ENCODE data around the gene ADAMTS3.
A peak's percentile ranks its signal among the peaks of the same experiment; 100 is the strongest.

Gene ADAMTS3

DNA sequence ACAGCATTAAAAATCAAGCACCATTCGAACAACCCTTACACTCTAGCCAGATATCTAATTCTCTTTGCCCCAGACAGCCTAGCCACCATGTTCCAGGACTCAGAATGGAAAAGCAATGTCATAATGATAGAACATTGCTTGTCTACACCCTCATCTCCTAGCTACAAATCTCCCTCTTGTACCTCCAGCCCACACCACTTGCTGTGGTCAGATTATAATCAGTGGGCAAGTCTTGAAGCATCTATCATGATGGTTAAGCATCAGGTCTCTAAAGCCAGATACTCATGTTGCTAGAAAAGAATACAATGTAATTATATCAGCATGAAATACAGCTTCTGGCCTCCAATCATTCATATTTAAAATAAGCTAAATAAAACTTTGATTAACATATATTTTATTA is 268.9 kb downstream of the ADAMTS3 start:
- Histone ChIP-seq H2BK15ac (ENCODE audit: low read depth, poor library complexity, severe bottlenecking) (no peak overlapping the region), H3K9me3 (ENCODE audit: control insufficient read depth, low read length) (no peaks in the 10 kb centered on the region), H3K79me1 (replicated peaks; ENCODE audit: low read length, poor library complexity, severe bottlenecking) (no peaks in the 10 kb centered on the region), H3K27ac (ENCODE audit: low read length, poor library complexity, severe bottlenecking) (no peak overlapping the region), H3K18ac (ENCODE audit: low read depth in 1 of 2, low read length in 2 of 2) (no peak overlapping the region), H3K27me3 (ENCODE audit: control insufficient read depth in 1 of 2, insufficient read depth in 1 of 2, low read length in 2 of 2) (no peaks in the 10 kb centered on the region), H4K8ac (ENCODE audit: low read length) (no peak overlapping the region), H3K23ac (ENCODE audit: low read length in 2 of 2) (no peak overlapping the region), H4K91ac (ENCODE audit: low read length) (no peak overlapping the region), H2BK5ac (ENCODE audit: low read depth, low read length, poor library complexity, severe bottlenecking) (no peak overlapping the region), H3K9ac (ENCODE audit: low read length) (no peak overlapping the region), H3K4me2 (ENCODE audit: low read length, poor library complexity, severe bottlenecking) (no peak overlapping the region), H2AFZ (ENCODE audit: low read depth, low read length) (no peak overlapping the region), H3K4me3 (ENCODE audit: insufficient read depth in 1 of 2, low read depth in 1 of 2, low read length in 2 of 2) (no peak overlapping the region), H2BK120ac (ENCODE audit: low read depth, low read length) (no peak overlapping the region), H2BK12ac (ENCODE audit: low read length in 2 of 2) (no peak overlapping the region), H3K14ac (ENCODE audit: low read length in 2 of 2) (no peak overlapping the region), H3K4ac (ENCODE audit: low read depth in 1 of 2, low read length in 2 of 2) (no peak overlapping the region), H3K4me1 (ENCODE audit: control insufficient read depth, insufficient read depth, low read depth, low read length) (peaks cover 2% of the 10 kb centered on the region), H3K36me3 (ENCODE audit: control insufficient read depth in 1 of 2, insufficient read depth in 2 of 2, low read depth in 1 of 2, low read length in 2 of 2) (no peaks in the 10 kb centered on the region), H2AK5ac (ENCODE audit: low read length, severe bottlenecking) (no peak overlapping the region)
- 85% methylated on average over 1 of the region's 1 CpG for WGBS
- DNase-seq, result no peak

DNA sequence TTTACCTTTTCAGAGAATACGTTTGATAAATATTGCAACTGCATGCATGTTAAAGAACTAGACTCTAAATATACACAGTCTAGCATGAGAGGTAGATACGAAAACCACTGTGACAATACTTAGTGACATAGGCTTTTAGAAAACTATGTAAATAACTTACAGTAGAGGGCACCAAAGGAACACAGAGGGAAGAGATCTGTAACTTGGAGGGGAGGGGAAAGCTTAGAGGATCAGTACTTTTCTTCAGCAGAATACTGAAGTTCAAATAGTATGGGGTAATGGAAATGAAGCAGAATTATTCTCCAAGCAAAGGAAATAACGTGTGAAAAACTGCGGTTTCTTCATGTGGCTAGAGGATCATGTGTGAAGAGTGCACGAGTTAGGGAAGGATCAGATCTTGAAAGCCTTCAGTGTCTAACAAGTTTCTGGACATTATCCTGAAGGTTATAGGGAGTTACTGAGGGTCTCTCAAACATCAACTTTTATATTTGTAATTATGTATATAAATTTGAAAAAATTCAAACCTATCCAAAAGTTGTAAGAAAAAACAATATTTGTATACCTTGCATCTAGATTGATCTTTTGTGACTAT is 273.0 kb downstream of the ADAMTS3 start:
- DNase-seq, result peak; percentile 58
- no peak overlapping the region for H2AFZ ChIP-seq (ENCODE audit: low read depth, low read length)
- no peak overlapping the region for H3K4ac ChIP-seq (ENCODE audit: low read depth in 1 of 2, low read length in 2 of 2)
- no peak overlapping the region for H2BK5ac ChIP-seq (ENCODE audit: low read depth, low read length, poor library complexity, severe bottlenecking)
- H3K23ac ChIP-seq (ENCODE audit: low read length in 2 of 2), result no peak overlapping the region
- no peak overlapping the region for H2BK15ac ChIP-seq (ENCODE audit: low read depth, poor library complexity, severe bottlenecking)
- no peaks in the 10 kb centered on the region for H3K9me3 ChIP-seq (ENCODE audit: control insufficient read depth, low read length)
- H3K14ac ChIP-seq (ENCODE audit: low read length in 2 of 2), result no peak overlapping the region
- no peak overlapping the region for H4K91ac ChIP-seq (ENCODE audit: low read length)
- H3K18ac ChIP-seq (ENCODE audit: low read depth in 1 of 2, low read length in 2 of 2), result no peak overlapping the region
- no peaks in the 10 kb centered on the region for H3K36me3 ChIP-seq (ENCODE audit: control insufficient read depth in 1 of 2, insufficient read depth in 2 of 2, low read depth in 1 of 2, low read length in 2 of 2)
- no peak overlapping the region for H4K8ac ChIP-seq (ENCODE audit: low read length)
- no peak overlapping the region for H3K27ac ChIP-seq (ENCODE audit: low read length, poor library complexity, severe bottlenecking)
- H3K4me2 ChIP-seq (ENCODE audit: low read length, poor library complexity, severe bottlenecking), result no peak overlapping the region
- H2BK120ac ChIP-seq (ENCODE audit: low read depth, low read length), result no peak overlapping the region
- no peaks in the 10 kb centered on the region for H3K27me3 ChIP-seq (ENCODE audit: control insufficient read depth in 1 of 2, insufficient read depth in 1 of 2, low read length in 2 of 2)
- H3K4me3 ChIP-seq (ENCODE audit: insufficient read depth in 1 of 2, low read depth in 1 of 2, low read length in 2 of 2), result no peak overlapping the region
- 43% methylated on average over 3 of the region's 5 CpGs for WGBS
- H3K9ac ChIP-seq (ENCODE audit: low read length), result no peak overlapping the region
- H3K79me1 ChIP-seq (replicated peaks; ENCODE audit: low read length, poor library complexity, severe bottlenecking), result no peaks in the 10 kb centered on the region
- no peak overlapping the region for H2BK12ac ChIP-seq (ENCODE audit: low read length in 2 of 2)
- H3K4me1 ChIP-seq (ENCODE audit: control insufficient read depth, insufficient read depth, low read depth, low read length), result no peaks in the 10 kb centered on the region
- no peak overlapping the region for H2AK5ac ChIP-seq (ENCODE audit: low read length, severe bottlenecking)

DNA sequence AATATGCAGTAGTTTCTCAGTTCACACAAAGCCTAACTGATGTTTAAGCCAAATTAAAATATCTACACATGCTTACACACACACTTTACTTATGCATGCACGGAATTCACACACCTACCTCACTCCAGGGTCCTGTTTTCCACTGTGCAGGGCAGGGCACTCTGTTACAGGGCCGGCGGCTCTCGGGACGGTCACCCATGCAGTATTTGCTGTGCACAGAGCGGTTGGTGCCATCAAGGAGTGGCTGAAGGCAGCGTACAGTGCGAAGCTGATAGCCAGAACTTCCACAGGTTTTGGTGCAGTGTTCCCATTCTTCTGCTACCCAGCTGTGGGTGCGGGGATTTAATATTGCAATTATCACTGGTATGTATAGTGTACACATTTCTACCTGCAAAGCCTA is 278.3 kb downstream of the ADAMTS3 start:
- 94% methylated on average over 8 of the region's 9 CpGs for WGBS
- H3K27ac ChIP-seq (ENCODE audit: low read length, poor library complexity, severe bottlenecking), result no peak overlapping the region
- no peak overlapping the region for H2BK15ac ChIP-seq (ENCODE audit: low read depth, poor library complexity, severe bottlenecking)

DNA sequence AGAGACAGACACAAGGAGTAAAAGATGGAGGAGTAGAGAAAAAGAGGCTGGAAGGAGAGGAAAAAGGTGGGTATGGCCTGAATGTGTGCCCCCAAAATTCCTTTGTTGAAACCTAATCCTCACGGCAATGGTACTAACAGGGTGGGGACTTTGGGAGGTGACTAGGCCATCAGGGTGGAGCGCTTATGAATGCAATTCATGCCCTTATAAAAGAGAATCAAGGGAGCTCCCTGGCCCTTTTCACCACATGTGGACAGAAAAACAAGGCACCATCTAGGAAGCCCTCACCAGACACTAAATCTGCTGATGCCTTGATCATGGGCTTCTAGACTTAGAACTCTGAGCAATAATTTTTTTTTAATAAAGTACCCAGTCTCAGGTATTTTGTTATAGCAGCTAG is 282.1 kb downstream of the ADAMTS3 start:
- DNase-seq, result no peak
- H4K91ac ChIP-seq (ENCODE audit: low read length), result no peak overlapping the region

More for the DNA sequence above, 278.3 kb downstream of the ADAMTS3 start:
- Histone ChIP-seq H3K27me3 (ENCODE audit: control insufficient read depth in 1 of 2, insufficient read depth in 1 of 2, low read length in 2 of 2) (no peaks in the 10 kb centered on the region), H3K79me1 (replicated peaks; ENCODE audit: low read length, poor library complexity, severe bottlenecking) (no peaks in the 10 kb centered on the region), H3K18ac (ENCODE audit: low read depth in 1 of 2, low read length in 2 of 2) (no peak overlapping the region), H3K4me2 (ENCODE audit: low read length, poor library complexity, severe bottlenecking) (no peak overlapping the region), H2AFZ (ENCODE audit: low read depth, low read length) (no peak overlapping the region), H2BK5ac (ENCODE audit: low read depth, low read length, poor library complexity, severe bottlenecking) (no peak overlapping the region), H3K4ac (ENCODE audit: low read depth in 1 of 2, low read length in 2 of 2) (no peak overlapping the region), H2AK5ac (ENCODE audit: low read length, severe bottlenecking) (no peak overlapping the region), H3K9ac (ENCODE audit: low read length) (no peak overlapping the region), H3K9me3 (ENCODE audit: control insufficient read depth, low read length) (no peaks in the 10 kb centered on the region), H3K4me3 (ENCODE audit: insufficient read depth in 1 of 2, low read depth in 1 of 2, low read length in 2 of 2) (no peak overlapping the region), H3K23ac (ENCODE audit: low read length in 2 of 2) (no peak overlapping the region), H3K14ac (ENCODE audit: low read length in 2 of 2) (peak overlapping the region in 1 of 2 experiments; percentile 62), H2BK12ac (ENCODE audit: low read length in 2 of 2) (no peak overlapping the region), H3K4me1 (ENCODE audit: control insufficient read depth, insufficient read depth, low read depth, low read length) (no peaks in the 10 kb centered on the region), H2BK120ac (ENCODE audit: low read depth, low read length) (no peak overlapping the region), H4K91ac (ENCODE audit: low read length) (no peak overlapping the region), H3K36me3 (ENCODE audit: control insufficient read depth in 1 of 2, insufficient read depth in 2 of 2, low read depth in 1 of 2, low read length in 2 of 2) (peaks cover 0 to 3% of the 10 kb centered on the region in 2 experiments), H4K8ac (ENCODE audit: low read length) (no peak overlapping the region)
- no peak for DNase-seq

More for the DNA sequence above, 282.1 kb downstream of the ADAMTS3 start:
- Histone ChIP-seq H3K4me1 (ENCODE audit: control insufficient read depth, insufficient read depth, low read depth, low read length) (no peaks in the 10 kb centered on the region), H3K14ac (ENCODE audit: low read length in 2 of 2) (no peak overlapping the region), H3K36me3 (ENCODE audit: control insufficient read depth in 1 of 2, insufficient read depth in 2 of 2, low read depth in 1 of 2, low read length in 2 of 2) (peaks cover 0 to 3% of the 10 kb centered on the region in 2 experiments), H2BK120ac (ENCODE audit: low read depth, low read length) (no peak overlapping the region), H3K79me1 (replicated peaks; ENCODE audit: low read length, poor library complexity, severe bottlenecking) (no peaks in the 10 kb centered on the region), H2BK12ac (ENCODE audit: low read length in 2 of 2) (no peak overlapping the region), H3K18ac (ENCODE audit: low read depth in 1 of 2, low read length in 2 of 2) (no peak overlapping the region), H3K4me2 (ENCODE audit: low read length, poor library complexity, severe bottlenecking) (no peak overlapping the region), H4K8ac (ENCODE audit: low read length) (no peak overlapping the region), H3K9me3 (ENCODE audit: control insufficient read depth, low read length) (no peaks in the 10 kb centered on the region), H2BK5ac (ENCODE audit: low read depth, low read length, poor library complexity, severe bottlenecking) (no peak overlapping the region), H2AK5ac (ENCODE audit: low read length, severe bottlenecking) (peak overlapping the region; percentile 49), H2BK15ac (ENCODE audit: low read depth, poor library complexity, severe bottlenecking) (no peak overlapping the region), H3K9ac (ENCODE audit: low read length) (no peak overlapping the region), H3K4me3 (ENCODE audit: insufficient read depth in 1 of 2, low read depth in 1 of 2, low read length in 2 of 2) (no peak overlapping the region), H2AFZ (ENCODE audit: low read depth, low read length) (no peak overlapping the region), H3K27me3 (ENCODE audit: control insufficient read depth in 1 of 2, insufficient read depth in 1 of 2, low read length in 2 of 2) (no peaks in the 10 kb centered on the region), H3K23ac (ENCODE audit: low read length in 2 of 2) (no peak overlapping the region), H3K4ac (ENCODE audit: low read depth in 1 of 2, low read length in 2 of 2) (no peak overlapping the region), H3K27ac (ENCODE audit: low read length, poor library complexity, severe bottlenecking) (no peak overlapping the region)
- 95% methylated on average over 2 of the region's 2 CpGs for WGBS
